Fibroblast of mammary gland (primary cell): ENCODE results near the gene LIPG.

Experiments used
- DNase-seq: peaks from one replicate; pipeline ENCODE4 v3.0.0-alpha.2; 2010; ENCODE audit warnings: low read depth
- H3K4me3 ChIP-seq: 2 replicates; pipeline ENCODE4 v1.5.1; 2011; ENCODE audit warnings: low read depth, mild to moderate bottlenecking, low read length, moderate library complexity; ENCODE audit not compliant: control insufficient read depth
- CTCF ChIP-seq: conservative IDR thresholded peaks from 2 replicates; pipeline ENCODE4 v1.5.1; 2011; ENCODE audit warnings: low read depth, low read length, inconsistent platforms; ENCODE audit not compliant: control insufficient read depth, insufficient read depth

Gene LIPG

GRCh38 chr18:49529596-49529995 is 32.3 kb upstream of the LIPG start:
- no peak for TF ChIP-seq CTCF
- no peak for DNase-seq
- no peak overlapping the region for H3K4me3 ChIP-seq

DNA sequence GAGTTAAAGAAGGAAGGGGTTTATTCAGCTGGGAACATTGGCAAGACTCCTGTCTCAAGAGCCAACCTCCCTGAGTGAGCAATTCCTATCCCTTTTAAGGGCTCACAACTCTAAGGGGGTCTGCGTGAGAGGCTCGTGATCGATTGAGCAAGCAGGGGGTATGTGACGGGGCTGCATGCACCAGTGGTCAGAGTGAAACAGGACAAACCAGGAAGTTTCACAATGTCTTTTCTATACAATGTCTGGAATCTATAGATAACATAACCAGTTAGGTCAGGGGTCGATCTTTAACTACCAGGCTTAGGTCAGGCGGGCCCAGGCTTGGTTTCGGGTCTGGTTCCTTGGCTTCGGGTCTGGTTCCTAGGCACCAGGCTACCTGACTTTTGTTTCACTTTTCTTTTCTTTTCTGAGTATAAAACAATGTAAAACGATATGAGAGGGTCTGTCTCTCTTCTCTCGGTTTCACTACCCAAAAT is 30.1 kb upstream of the LIPG start:
- H3K4me3 ChIP-seq = no peak overlapping the region
- no peak for DNase-seq
- no peak for TF ChIP-seq CTCF

GRCh38 chr18:49534846-49535601 is 26.8 kb upstream of the LIPG start:
- no peak overlapping the region for H3K4me3 ChIP-seq
- TF ChIP-seq CTCF = no peak
- DNase-seq = no peak

DNA sequence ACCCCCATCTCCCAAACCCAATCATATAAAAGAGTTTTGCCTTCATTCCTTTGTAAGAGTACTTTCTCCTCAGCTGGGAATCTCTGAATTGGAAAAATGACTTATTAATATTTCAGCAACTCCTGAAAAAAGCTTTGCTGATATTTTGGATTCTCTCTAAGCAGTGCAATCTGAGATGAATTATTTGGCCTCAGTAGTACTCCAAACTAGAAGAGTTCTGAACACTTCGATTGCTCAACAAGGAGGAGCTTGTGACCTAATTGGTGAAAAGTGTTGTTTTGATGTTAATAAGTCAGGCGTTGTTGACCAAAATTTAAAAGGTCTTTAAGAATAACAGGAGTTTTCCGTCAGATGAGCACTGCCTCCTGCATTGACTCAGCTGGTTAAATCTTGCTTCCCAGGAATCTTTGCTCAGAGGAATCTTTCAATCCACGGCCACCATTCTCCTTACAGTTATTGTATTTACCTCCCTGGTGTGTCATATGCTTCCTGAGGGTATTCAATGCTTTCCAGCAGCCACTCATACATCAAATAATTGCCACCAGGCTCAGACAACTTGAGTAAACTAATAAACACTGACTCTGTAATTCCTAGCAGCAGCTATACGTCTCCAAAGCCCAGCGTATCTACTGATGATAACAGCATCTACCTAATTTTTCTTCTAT is 24.5 kb upstream of the LIPG start:
- TF ChIP-seq CTCF = no peak
- DNase-seq = no peak
- H3K4me3 ChIP-seq = no peak overlapping the region

DNA sequence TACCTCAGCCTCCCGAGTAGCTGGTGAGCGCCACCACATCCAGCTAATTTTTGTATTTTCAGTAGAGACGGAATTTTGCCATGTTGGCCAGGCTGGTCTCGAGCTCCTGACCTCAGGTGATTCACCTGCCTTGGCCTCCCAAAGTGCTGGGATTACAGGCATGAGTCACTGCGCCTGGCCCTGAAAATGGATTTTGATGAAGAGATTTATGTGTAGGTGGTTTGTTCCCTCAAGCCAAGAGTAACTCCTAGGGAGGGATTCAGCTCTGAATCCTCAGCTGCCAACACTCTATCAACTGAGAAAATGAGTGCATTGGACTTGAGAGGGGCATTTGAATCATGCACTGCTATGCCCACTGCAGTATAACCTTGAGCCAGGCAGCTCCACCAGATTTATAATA is 17.5 kb upstream of the LIPG start:
- no peak overlapping the region for H3K4me3 ChIP-seq
- no peak for DNase-seq
- no peak for TF ChIP-seq CTCF

DNA sequence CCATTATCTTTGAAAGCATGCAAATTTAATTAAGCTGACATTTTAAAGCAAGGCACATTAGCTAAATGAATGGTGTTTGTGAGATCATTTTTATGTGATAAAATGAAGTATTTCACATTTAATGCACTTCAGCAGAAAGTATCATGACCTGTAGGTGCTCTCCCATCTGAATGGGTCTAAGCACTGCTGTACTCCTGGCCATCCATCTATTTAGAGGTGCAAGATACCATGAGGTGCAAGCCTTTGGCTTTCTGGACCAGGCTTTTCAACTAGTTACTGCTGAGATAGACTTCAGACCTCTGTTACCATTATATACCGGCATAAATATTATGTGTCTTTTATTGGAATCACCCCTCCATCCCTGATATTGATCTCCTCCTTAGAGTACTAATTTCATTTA is 15.6 kb upstream of the LIPG start:
- no peak for TF ChIP-seq CTCF
- H3K4me3 ChIP-seq = no peak overlapping the region
- DNase-seq = no peak
